Stomach (tissue), 9 donors: ENCODE measurements around the gene BAIAP2L1. TPM values are rescaled to one million over a fixed set of nuclear protein-coding genes. Genes with fewer than 3 reads are reported as not detected.

ENCODE experiments used
- DNase-seq, 2 donors: peaks; one replicate each; pipeline versions ENCODE4 v3.0.0 to v3.0.0-alpha.2; 2013 to 2019
- H3K27ac ChIP-seq, 5 donors: fragments of 200-600 bp in 4 of 5; sonication (generic) in 4 of 5; one replicate each; pipeline ENCODE4 v1.5.1; 2013 to 2019; ENCODE audit warnings: mild to moderate bottlenecking in 1 of 5, moderate library complexity in 1 of 5
- H3K27me3 ChIP-seq, 3 donors: fragments of 200-600 bp; sonication (generic); one replicate each; pipeline ENCODE4 v1.5.1; 2017 to 2019; ENCODE audit warnings: mixed run types in 1 of 3
- H3K36me3 ChIP-seq, 4 donors: fragments of 200-600 bp; sonication (generic); 1 replicate in 3 of 4; 2 replicates in 1 of 4; pipeline ENCODE4 v1.5.1; 2016 to 2019
- H3K4me1 ChIP-seq, 4 donors: fragments of 200-600 bp; sonication (generic); one replicate each; pipeline ENCODE4 v1.5.1; 2016 to 2019
- H3K4me3 ChIP-seq, 4 donors: fragments of 200-600 bp; sonication (generic) in 3 of 4; one replicate each; pipeline ENCODE4 v1.5.1; 2016 to 2019; ENCODE audit warnings: mild to moderate bottlenecking in 1 of 4
- H3K9me3 ChIP-seq, 4 donors: fragments of 200-600 bp; sonication (generic); one replicate each; pipeline ENCODE4 v1.5.1; 2016 to 2019
- CTCF ChIP-seq, 7 experiments: fragments of 450-650 bp in 4 of 7; fragments of 200-600 bp in 3 of 7; sonication (generic) in 3 of 7; IDR thresholded peaks; one replicate each; pipeline ENCODE4 v1.5.1; 2016 to 2019; ENCODE audit warnings: antibody characterized with exemption in 7 of 7, control low read depth in 2 of 7, mild to moderate bottlenecking in 1 of 7
- EP300 ChIP-seq: sonication (generic); formaldehyde crosslinking; IDR thresholded peaks from one replicate; pipeline ENCODE4 v1.6.1; 2017; ENCODE audit warnings: antibody characterized with exemption
- POLR2A ChIP-seq, 4 donors: fragments of 450-650 bp; IDR thresholded peaks; one replicate each; pipeline ENCODE4 v1.6.1; 2016; ENCODE audit warnings: antibody characterized with exemption in 4 of 4, control low read depth in 2 of 4, mild to moderate bottlenecking in 1 of 4, moderate library complexity in 1 of 4
- POLR2AphosphoS5 ChIP-seq, 3 donors: sonication (generic); formaldehyde crosslinking; IDR thresholded peaks; one replicate each; pipeline ENCODE4 v1.6.1; 2016; ENCODE audit warnings: antibody characterized with exemption in 3 of 3
- whole genome bisulfite sequencing, 5 donors: extraction: QIAGEN DNeasy Blood & Tissue Kit in 3 of 5; methylation state at CpG; one replicate each; pipeline versions ENCODE4 v1.1.5 to v1.1.7; 2013 to 2018; 5-methylcytosine and 5-hydroxymethylcytosine counted together
- intact Hi-C: fragments of 100-400 bp; cut with DNase I; formaldehyde crosslinking; loops from one replicate; pipeline ENCODE4 v1.15.1; 2023; ENCODE audit warnings: low total_unique reads
- polyA plus RNA-seq, 3 donors: library from polyadenylated mRNA; stranded (reverse); fragments of 200-250 nt; gene quantifications; one replicate each; pipeline ENCODE4 v1.2.3, GENCODE V29; 2013
- total RNA-seq, 5 donors: library from RNA; depleted of rRNA; stranded (reverse); fragments of >200 nt; gene quantifications; one replicate each; pipeline versions ENCODE4 v1.1.0 to v1.2.3, GENCODE V29; 2014 to 2016
- donor health status: healthy with polysubstance abuse.
- donor health status: Bipolar disorder and iron deficiency.
- donor health status: healthy.

BAIAP2L1 gene
- total and polyA plus RNA-seq, 8 donors = 20.6 to 78.2 (median 50.0) TPM

GRCh38 chr7:98372993-98373392 is 27.9 kb downstream of the BAIAP2L1 start:
- Histone ChIP-seq H3K9me3 (no peaks in the 10 kb centered on the region), H3K27me3 (no peaks in the 10 kb centered on the region), H3K4me1 (peaks cover 8 to 38% (median 17%) of the 10 kb centered on the region in 4 donors), H3K36me3 (no peaks in the 10 kb centered on the region), H3K27ac (peak overlapping the region; percentile 26 to 77 (median 51)), H3K4me3 (no peak overlapping the region)
- intact Hi-C loops = no loop called here
- 66 to 88% (median 77%) methylated on average over 3 of the region's 3 CpGs for WGBS, 5 donors
- peak in 2 of 3 donors; percentile 7 to 9 for TF ChIP-seq POLR2AphosphoS5 (IDR thresholded peaks at IDR 0.05)
- no peak for TF ChIP-seq CTCF (IDR thresholded peaks at IDR 0.05)
- no peak for TF ChIP-seq POLR2A (IDR thresholded peaks at IDR 0.05)
- TF ChIP-seq EP300 = no peak
- DNase-seq = no peak

GRCh38 chr7:98369726-98370125 is 31.2 kb downstream of the BAIAP2L1 start:
- Histone ChIP-seq H3K27ac (peak overlapping the region in 2 of 5 donors; percentile 34 to 76), H3K4me3 (no peak overlapping the region), H3K36me3 (no peaks in the 10 kb centered on the region), H3K4me1 (peaks cover 11 to 47% (median 23%) of the 10 kb centered on the region in 4 donors), H3K9me3 (no peaks in the 10 kb centered on the region), H3K27me3 (no peaks in the 10 kb centered on the region)
- 83 to 94% (median 88%) methylated on average over 7 of the region's 7 CpGs for WGBS, 5 donors
- TF ChIP-seq POLR2AphosphoS5 (IDR thresholded peaks at IDR 0.05) (no peak), CTCF (IDR thresholded peaks at IDR 0.05) (no peak), POLR2A (IDR thresholded peaks at IDR 0.05) (no peak), EP300 (no peak)
- no peak for DNase-seq
- intact Hi-C loops = no loop called here

GRCh38 chr7:98368716-98369115 is 32.2 kb downstream of the BAIAP2L1 start:
- H3K4me1 ChIP-seq = peaks cover 20 to 55% (median 32%) of the 10 kb centered on the region in 4 donors
- no peaks in the 10 kb centered on the region for H3K9me3 ChIP-seq
- H3K27ac ChIP-seq = peak overlapping the region in 3 of 5 donors; percentile 26 to 51 (median 34)
- no peaks in the 10 kb centered on the region for H3K27me3 ChIP-seq
- no peak for DNase-seq
- H3K4me3 ChIP-seq = no peak overlapping the region
- H3K36me3 ChIP-seq = no peaks in the 10 kb centered on the region
- no peak for TF ChIP-seq CTCF (IDR thresholded peaks at IDR 0.05)
- TF ChIP-seq EP300 = no peak
- no peak for TF ChIP-seq POLR2AphosphoS5 (IDR thresholded peaks at IDR 0.05)
- intact Hi-C loops = no loop called here
- 29 to 53% (median 34%) methylated on average over 8 of the region's 8 CpGs for WGBS, 5 donors

GRCh38 chr7:98366562-98366938 is 34.3 kb downstream of the BAIAP2L1 start:
- WGBS, 5 donors = 30 to 44% (median 38%) methylated on average over 6 of the region's 6 CpGs
- Histone ChIP-seq H3K9me3 (no peaks in the 10 kb centered on the region), H3K4me1 (peaks cover 27 to 46% (median 32%) of the 10 kb centered on the region in 4 donors), H3K27ac (peak overlapping the region; percentile 79 to 86 (median 81)), H3K36me3 (no peaks in the 10 kb centered on the region), H3K4me3 (no peak overlapping the region), H3K27me3 (no peaks in the 10 kb centered on the region)
- TF ChIP-seq CTCF (IDR thresholded peaks at IDR 0.05) = no peak
- no peak for TF ChIP-seq EP300
- TF ChIP-seq POLR2AphosphoS5 (IDR thresholded peaks at IDR 0.05) = peak in 1 of 3 donors; percentile 11
- intact Hi-C loops = no loop called here
- DNase-seq = peak in 1 of 2 donors; percentile 78
